Hepatic stellate cell (primary cell): ENCODE measurements around the gene RNF126.
"Not testable (repeated sequence)": the region's sequence is repeated elsewhere in the genome, so short reads cannot be mapped to it uniquely, and the experiment has no call there.

Experiments used
- DNase-seq: peaks from one replicate; pipeline ENCODE4 v3.0.0; 2011; ENCODE audit warnings: low spot score

Gene RNF126

DNA sequence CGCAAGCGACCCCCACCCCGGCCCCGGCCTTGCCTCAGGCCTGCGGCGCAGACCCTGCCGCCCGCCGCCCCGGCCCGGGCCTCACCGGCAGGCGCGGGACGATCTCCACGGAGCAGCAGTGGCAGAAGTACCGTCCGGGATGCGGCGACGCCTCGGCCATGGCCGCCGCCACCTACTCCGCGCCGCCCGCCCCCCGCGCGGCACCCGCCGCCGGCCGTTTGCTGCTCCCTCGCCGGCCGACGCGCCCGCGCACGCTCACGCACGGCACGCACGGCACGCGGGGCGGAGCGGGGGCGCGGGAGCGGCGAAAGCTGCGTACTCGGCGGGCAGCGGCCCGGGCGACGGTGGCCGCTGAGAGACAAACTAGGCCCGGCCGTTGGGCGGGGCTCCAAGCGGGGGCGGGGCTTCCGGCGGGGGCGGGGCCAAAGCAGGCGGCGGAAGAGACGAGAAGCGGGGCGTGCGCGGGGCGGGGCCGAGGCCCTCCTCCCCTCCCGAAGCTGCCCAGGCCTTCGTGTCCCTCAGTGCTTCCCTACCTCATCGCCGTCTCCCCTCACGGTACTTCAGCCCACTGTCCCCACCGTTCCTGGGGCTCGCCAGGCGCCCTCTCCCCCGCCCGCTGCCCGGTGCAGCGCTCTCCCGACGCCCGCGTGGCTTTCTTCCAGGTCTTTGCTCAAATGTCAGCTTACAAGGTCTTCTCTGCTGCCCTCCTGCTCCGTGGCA, at the start of gene RNF126:
Gene RNF126, minus strand, starts transcription at position 253 of the 720 bp plus-strand sequence. Its CDS starts 93 bp downstream, at position 160.
- peak; percentile 97 for DNase-seq

DNA sequence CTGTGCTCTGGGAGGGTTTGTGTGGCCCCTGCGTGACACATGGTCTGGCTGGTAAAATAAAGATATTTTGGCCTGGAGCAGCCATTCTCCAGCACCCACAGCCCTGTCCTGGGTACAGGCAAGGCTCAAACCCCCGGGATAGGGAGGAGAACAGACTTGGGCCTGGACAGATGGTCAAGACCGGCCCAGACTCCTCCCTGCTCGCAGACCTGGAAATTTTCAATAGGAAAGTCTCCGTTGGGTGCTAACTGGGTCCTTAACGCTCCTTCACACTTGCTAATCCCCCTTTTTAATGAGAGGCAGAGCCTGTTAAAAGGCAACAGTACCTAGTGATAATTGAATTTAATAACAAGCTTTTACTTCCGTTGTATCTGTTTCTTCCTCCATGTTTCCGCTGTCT, 48.2 kb upstream of the RNF126 start:
- no peak for DNase-seq

DNA sequence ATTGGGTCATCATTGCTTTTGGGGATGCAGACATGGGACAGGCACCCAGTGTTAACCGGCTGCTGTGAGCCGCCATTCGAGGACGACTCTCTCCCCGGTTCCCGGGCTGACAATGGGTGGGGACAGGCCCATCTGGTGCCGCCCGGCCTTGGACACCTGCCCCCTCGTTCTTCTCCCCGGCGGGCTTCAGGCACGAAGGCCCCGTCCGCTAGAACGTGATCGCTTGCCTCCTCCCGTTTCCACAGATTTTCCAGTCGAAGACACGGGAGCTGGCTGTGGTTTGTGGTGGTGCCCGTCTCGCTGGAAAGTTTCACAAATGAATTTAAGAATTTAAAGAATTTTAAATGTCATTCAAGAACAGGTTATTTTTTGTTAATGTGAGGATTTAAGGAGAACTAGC, 47.8 kb upstream of the RNF126 start:
- no peak for DNase-seq

DNA sequence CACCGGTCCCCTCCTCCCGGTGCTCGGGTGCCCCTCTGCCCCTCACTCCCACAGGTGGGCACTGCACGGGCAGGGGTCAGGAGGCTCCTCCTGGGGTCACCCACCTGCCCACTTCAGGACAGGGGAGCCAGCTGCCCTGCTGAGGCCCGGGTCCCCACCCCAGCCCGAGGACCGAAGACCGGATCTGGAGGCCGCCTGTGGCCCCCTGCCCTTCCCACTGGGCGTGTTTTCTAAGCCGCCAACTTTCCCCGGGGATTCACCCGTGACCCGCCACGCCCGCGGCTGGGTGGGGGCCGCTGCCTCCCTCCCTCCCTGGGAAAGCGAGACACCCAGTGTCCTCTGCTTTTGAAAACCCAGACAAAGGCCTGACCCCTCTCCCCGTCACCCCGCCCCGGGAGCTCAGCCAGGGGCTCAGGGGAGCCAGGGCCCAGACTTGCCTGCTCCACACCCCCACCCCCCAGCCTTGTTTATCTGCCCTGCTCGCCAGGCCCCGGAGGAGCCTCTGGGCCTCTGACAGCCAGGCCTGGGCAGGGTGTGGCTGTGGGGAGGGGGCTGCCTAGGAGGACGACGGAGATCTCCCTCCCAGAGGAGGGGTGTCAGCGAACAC, 47.1 kb upstream of the RNF126 start:
- DNase-seq: no peak

DNA sequence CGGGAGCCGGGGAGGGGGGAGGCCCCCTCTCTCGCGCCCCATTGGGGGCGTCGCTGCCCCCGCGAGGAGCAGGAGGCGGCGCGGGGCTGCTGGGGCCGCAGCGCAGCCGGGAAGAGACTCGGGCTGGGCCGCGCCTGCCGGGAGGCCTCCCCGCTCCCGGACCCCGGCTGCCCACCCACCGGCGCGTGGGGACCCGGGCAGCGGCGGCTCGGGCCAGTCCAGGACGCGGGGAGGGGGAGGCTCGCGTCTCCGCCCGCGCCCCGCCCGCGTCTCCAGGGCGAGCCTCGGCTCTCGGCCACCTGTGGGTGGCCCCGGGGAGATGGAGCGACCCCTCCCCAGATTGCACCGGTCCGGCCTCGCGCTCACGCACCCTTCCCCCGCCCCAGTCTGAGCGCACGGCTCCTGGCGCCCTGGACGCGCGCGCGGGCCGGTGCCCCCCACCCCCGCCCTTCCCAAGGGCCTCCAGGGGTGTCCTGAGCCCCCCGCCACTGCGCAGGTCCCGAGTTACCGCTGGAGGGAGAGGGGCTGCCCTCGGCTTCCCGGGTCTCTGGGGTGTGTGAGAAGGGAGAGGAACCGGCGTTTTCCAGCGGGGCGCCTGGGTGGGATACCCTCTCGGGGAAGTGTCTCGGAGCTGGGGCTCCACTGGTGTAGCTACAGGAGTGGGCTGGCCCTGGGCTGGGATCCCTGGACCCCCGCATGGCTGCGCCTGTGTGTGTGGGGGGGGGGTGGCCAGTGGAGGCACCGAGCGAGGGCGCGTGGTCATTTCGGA, 46.4 kb upstream of the RNF126 start:
- no peak for DNase-seq

DNA sequence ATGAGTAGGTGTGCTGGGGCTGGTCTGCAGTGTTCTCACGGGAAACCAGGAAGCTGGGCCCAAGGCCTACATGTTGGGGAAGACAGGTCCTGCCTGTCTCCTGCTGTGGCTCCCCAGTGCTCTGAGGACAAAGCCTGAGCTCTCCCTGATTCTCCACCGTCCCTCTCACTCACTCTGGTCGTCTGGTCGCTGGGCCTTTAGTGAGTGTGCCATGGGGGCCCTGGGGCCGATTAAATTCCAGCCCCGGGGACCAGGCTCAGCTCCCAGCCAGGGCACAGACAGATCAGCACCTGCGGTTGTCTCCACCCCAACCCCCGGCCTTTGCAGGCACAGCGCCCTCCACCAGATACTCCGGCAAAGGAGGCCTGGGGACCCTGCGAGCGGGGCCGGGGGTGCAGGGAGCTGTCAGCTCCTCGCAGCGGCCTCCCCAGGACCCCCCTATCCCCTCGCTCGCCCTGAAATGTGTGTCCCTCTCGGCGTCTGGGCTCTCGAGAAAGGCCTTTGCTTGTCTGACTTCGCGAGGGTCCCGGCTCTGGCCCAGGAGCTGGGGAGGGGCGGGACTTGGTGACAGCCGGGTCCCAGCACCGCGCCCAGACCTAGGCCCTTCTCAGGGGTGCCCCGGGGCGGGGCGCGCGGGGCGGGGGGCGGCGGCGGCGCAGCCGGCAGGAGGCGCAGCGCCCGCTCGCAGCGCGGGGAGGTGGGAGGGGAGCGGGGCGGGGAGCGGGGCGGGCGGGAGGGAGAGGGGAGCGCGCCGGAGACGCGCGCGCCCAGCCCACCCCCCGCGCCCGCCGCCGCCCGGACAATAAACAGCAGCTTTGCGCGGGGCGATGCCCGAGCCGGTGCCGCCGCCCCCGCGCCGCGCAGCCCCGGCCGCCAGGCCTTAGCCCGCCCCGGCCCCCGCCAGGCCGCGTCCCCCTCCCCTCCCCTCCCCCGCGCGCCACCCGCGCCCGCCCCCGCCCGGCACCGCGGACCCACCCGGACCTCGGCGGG, 45.4 kb upstream of the RNF126 start, which contains the start of gene PALM:
Gene PALM, plus strand, starts transcription at position 782 of the 990 bp plus-strand sequence. CDS start 212 bp downstream, outside the sequence.
- DNase-seq: no peak

DNA sequence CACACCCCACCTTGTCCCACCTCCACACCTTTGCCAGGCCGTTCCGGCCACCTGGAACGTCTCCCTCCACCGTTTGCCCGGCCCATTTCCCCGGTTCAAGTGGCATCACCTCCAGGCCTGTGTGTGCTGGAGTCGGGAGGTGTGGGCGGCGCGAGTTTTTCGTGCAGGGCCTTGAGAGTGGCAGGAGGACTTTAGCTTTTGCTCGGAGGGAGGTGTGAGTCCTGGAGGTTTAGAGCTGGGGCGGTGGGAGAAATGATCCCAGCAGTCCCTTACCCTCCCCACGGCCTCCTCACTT, 41.4 kb upstream of the RNF126 start:
- DNase-seq: no peak

DNA sequence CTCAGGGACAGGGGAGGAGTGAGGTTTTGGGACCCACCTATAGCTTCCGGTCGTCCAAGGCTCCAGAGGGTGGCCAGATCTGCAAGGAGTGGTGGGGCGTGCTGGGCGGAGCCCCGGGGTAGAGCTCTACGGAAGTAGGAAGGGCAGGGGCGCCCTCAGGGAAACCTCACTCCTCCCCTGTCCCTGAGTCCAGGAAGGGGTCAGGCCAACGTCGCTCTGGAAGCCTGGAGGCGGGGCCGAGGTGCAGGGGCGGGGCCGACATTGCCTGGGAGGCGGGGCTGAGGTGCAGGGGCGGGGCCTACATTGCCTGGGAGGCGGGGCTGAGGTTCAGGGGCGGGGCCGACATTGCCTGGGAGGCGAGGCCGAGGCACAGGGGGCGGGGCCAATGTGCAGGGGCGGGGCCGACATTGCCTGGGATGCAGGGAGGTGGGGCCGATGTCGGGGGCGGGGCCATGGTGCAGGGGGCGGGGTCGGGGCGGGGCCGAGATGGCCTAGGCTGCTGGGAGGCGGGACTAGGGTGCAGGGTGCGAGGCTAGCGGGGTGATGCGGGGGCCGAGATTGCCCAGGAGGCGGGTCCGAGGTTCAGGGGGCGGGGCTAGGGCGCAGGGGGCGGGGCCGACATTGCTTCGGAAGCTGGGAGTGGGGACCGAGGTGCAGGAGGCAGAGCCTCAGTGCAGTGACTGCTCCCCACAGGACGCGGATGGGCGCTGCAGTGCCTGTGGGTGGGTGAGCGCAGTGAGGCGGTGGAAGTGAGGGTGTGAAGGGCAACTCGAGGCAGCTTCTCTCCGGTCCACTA, 40.8 kb upstream of the RNF126 start:
- DNase-seq: no peak

DNA sequence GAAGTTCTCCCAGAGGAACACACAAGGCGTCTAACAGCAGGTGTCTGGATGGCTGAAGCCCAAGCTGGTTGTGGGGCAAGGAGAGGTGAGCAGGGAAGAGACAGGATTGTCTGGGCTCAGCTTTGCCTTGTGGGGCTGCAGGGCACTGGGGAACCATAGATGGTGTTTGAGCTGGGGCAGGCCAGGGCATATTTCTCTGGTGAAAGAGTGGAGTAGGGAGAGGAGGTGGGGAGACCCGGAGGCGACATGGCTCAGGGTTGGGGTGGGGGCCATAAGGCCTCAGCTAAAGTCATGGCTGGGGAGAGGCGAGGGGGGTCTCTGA, 40.3 kb upstream of the RNF126 start:
- DNase-seq: no peak

DNA sequence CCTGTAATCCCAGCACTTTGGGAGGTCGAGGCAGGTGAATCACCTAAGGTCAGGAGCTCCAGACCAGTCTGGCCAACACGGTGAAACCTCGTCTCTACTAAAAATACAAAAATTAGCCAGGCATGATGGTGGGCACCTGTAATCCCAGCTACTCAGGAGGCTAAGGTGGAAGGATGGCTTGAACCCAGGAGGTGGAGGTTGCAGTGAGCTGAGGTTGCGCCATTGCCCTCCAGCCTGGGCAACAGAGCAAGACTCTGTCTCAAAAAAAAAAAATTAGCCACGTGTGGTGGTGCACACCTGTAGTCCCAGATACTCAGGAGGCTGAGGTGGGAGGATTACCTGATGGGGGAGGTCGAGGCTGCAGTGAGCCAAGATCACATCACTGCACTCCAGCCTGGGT, 39.8 kb upstream of the RNF126 start:
- DNase-seq: not testable (repeated sequence)

DNA sequence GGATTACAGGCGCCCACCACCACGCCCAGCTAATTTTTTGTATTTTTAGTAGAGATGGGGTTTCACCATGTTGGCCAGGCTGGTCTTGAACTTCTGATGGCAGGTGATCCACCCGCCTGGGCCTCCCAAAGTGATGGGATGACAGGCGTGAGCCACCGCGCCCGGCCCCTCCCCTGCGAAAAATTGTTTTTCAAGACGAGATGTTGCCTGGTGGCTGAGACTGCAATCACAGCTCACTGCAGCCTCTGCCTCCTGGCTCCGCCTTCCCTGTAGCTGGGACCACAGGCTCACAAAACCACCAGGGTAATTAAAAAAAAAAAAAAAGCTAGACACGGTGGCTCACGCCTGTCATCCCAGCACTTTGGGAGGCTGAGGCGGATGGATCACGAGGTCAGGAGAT, 36.9 kb upstream of the RNF126 start:
- DNase-seq: not testable (repeated sequence)

DNA sequence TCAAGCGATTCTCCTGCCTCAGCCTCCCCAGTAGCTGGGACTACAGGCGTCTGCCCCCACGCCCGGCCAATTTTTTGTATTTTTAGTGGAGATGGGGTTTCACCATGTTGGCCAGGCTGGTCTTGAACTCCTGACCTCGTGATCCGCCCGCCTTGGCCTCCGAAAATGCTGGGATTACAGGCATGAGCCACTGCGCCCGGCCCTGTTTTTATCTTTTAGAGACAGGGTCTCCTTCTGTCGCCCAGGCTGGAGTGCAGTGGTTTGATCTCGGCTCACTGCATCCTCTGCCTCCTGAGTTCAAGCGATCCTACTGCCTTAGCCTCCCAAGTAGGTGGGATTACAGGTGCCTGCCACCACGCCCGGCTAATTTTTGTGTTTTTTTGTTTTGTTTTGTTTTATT, 35.5 kb upstream of the RNF126 start:
- not testable (repeated sequence) for DNase-seq

DNA sequence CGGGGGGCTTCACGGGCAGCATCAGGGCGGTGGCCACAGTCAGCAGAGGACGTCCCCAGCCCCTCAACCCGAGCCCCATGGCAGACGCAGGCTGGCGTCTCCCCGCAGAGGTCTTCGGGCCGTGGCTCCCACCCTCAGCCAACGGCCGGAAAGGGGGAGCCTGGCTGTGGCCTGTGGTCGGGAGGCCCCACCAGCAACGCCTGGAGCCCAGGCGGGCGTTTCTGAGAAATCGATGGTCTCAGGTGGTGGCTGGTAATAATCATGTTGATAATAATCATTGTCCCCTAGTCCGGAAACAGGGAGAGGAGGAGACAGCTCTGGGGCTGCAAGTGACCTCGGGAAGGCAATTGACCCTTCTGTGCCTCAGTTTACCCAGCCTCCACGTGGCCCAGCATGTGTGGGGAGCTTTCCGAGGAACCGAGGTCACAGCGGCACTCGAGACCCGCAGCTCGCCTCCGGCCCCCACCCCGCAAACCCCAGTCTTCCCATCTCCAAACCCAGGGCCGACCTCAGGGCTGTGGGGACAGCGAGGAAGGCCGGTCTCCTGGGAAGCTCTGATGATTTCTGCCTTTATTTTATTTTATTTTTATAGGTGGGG, 32.4 kb upstream of the RNF126 start, which contains the start of gene PRSS57:
Gene PRSS57, minus strand, starts transcription at position 101 of the 598 bp plus-strand sequence. Its CDS starts 22 bp downstream, at position 79.
- DNase-seq: no peak

DNA sequence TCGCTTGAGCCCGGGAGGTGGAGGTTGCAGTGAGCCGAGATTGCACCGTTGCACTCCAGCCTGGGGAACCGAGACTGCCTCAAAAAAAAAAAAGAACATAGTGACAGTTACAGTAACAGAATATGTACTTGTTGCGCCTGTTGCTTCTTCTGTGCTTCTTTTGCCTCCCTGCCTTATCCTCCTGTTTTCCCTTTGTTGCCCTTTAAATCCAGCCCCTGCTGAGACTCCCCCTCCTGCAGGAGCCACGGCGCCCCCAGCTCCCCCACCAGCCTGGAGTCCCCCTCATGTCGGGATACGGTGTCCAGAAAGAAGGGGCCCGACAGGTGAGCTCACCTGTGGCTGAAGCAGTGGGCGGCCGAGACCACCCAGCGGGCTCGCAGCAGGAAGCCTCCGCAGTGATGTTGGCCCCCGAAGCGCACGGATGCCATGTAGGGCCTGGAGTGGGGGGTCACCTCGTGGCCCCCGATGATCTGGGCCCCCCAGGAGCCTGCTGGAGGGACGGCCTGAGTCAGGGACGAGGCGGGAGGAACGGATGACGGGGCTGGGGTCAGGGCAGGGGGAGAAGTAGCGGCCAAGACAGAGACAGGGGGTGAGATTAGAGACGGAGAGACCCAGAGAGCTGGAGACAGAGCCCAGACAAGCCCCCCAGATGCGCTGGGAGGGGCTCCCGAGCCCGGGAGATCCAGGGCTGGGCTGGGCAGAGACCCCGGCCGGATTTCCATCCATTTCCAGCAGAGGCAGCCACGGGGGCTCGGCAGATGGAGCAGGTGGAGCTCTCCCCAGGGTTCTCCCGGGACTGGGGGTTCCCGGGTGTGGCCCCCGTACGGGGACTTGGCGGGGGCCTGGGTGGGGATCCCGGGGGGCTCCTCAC, 31.7 kb upstream of the RNF126 start:
- no peak for DNase-seq

DNA sequence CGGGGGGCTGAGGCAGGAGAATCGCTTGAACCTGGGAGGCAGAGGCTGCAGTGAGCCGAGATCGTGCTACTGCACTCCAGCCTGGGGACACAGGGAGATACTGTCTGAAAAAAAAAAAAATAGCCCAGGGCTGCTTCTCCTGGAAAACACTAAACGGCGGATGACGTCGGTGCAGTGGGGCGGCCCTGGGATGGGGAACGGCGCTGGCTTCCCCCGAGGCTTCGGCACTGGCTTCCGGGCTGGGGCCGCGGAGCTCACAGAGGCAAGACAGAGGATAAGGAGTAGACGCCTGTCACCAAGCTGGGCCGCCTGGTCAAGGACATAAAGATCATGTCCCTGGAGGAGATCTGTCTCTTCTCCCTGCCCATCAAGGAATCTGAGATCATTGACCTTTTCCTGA, 27.2 kb upstream of the RNF126 start:
- no peak for DNase-seq

DNA sequence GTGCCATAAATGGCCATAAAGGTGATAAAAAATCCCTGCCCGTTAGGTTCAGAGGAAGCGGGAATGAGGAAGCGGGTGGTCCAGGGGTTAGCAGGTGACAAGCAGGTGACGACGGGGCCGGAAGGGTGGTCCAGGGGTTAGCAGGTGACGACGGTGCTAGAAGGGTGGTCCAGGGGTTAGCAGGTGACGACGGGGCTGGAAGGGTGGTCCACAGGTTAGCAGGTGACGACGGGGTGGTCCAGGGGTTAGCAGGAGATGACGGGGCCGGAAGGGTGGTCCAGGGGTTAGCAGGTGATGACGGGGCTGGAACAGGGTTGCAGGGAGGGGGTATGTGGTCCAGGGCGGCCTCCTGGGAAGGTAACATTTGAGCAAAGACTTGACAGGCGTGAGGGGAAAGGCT, 26.0 kb upstream of the RNF126 start:
- DNase-seq: no peak

DNA sequence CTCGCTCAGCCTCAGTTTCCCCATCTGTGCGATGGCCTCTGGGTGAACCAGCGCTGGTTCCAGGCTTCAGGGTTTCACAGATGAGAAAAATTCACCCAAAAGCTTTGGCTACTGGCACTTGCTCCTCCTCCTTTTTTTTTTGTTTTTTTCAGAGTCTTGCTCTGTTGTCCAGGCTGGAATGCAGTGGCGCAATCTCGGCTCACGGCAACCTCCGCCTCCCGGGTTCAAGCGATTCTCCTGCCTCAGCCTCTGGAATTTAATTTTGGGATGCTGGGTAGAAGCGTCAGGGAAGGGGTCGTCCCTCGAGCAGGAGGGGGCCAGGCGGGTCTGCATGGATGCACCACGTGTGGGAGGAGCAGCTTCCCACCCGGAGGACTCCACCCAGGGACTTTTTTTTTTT, 25.2 kb upstream of the RNF126 start:
- DNase-seq: peak; percentile 55

DNA sequence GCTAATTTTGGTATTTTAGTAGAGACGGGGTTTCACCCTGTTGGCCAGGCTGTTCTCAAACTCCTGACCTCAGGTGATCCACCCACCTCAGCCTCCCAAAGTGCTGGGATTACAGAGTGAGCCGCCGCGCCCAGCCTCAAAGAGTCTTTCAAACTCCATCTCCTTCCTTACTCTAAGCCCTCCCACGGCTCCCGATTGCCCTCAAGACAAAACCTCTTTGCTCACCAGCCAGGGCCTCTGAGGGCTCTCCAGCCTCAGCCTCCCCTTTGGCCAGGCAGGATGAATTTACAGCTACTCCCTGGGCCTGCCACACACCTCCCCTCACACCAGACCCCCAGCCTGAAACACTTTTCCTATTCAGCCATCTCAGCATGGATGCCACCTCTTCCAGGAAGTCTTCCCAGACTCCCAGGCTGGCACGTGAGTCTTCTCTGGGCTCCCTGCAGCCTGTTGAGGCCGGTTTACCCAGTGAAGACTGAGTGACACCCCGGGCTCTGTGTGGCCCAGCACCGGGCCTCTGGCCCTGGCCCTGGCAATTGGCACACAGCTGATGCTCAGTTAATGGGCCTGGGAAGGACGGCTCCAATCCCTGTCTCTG, 24.7 kb upstream of the RNF126 start:
- DNase-seq: no peak

DNA sequence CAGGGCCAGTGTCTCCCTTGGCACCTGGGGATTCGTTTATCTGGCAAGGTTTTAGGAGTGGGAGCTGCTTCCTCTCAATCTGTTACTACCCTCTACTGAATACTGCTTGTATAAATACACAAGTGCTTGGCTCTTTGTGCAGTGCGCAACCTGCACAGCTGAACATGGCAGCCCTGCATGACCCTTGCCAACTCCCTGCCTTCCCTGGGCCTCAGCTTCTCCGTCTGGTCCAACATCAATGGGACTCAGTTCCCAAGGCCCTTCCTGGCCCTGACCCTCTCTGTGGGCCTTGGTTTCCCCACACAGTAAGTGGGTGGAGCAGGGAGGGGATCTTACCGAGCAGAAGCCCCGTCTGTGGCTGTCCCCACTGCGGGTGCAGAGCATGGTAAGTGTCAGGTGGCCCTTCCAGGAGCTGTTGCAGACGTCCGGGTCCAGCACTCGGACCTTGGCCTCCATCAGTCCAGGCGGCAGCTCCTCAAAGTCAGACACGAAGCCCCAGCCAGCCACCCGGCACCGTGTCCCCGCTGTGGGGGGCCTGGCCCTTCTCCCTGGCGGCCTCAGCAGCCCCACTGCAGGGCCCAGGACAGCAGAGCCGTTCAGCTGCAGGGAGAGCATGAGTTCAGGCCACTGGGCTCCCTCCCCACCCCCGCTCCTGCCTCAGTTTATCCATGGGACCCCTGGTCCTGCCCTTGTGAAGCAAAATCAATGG, 23.7 kb upstream of the RNF126 start:
- DNase-seq: no peak
